ENCODE measurements around the gene UBAP1L. TPM values are rescaled to one million over a fixed set of nuclear protein-coding genes. Genes with fewer than 3 reads are reported as not detected.
"Not testable (repeated sequence)": the region's sequence is repeated elsewhere in the genome, so short reads cannot be mapped to it uniquely, and the experiment has no call there.

The UBAP1L gene
- total and polyA plus RNA-seq, 10 donors = 2.5 to 11.2 (median 7.0) TPM

DNA sequence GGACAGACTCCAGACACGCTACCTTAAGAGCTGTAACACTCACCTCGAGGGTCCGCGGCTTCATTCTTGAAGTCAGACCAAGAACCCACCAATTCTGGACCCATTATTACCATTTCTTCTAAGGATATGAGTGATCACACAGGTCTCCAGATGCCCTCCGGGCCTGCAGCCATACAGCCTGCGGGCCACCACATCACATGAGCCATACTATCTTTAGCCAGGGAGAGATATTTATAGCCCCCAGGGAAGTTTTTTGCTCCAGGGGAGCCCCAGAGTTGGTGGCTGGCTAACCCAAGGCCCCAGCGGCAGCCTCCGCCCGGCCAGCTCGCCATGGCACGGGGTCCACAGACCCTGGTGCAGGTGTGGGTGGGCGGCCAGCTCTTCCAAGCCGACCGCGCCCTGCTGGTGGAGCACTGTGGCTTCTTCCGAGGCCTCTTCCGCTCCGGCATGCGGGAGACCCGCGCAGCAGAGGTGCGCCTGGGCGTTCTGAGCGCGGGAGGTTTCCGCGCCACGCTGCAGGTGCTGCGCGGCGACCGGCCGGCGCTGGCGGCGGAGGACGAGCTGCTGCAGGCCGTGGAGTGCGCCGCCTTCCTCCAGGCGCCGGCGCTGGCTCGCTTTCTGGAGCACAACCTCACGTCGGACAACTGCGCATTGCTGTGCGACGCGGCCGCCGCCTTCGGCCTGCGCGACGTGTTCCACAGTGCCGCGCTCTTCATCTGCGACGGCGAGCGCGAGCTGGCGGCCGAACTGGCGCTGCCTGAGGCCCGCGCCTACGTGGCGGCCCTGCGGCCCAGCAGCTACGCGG, 38.3 kb downstream of the UBAP1L start, which contains the start of gene KBTBD13:
KBTBD13 (plus strand) TSS at position 261 of the 805 bp plus-strand sequence; CDS start at position 331, 70 bp downstream.
- peaks cover 0 to 43% (median 17%) of the 10 kb centered on the region in 7 donors for H3K27me3 ChIP-seq (replicated peaks in 1 of 7)
- DNase-seq = no peak
- no peaks in the 10 kb centered on the region for H3K36me3 ChIP-seq
- peak within 1 kb of the TSS in 1 of 8 donors; percentile 38 for H3K4me3 ChIP-seq
- peaks cover 3 to 22% (median 10%) of the 10 kb centered on the region in 6 donors for H3K4me1 ChIP-seq
- H3K9me3 ChIP-seq = no peaks in the 10 kb centered on the region
- H3K27ac ChIP-seq = no peak within 1 kb of the TSS
- TF ChIP-seq POLR2A (IDR thresholded peaks at IDR 0.05) (no peak), POLR2AphosphoS5 (IDR thresholded peaks at IDR 0.05) (no peak)
- TF ChIP-seq, protein P1, sequence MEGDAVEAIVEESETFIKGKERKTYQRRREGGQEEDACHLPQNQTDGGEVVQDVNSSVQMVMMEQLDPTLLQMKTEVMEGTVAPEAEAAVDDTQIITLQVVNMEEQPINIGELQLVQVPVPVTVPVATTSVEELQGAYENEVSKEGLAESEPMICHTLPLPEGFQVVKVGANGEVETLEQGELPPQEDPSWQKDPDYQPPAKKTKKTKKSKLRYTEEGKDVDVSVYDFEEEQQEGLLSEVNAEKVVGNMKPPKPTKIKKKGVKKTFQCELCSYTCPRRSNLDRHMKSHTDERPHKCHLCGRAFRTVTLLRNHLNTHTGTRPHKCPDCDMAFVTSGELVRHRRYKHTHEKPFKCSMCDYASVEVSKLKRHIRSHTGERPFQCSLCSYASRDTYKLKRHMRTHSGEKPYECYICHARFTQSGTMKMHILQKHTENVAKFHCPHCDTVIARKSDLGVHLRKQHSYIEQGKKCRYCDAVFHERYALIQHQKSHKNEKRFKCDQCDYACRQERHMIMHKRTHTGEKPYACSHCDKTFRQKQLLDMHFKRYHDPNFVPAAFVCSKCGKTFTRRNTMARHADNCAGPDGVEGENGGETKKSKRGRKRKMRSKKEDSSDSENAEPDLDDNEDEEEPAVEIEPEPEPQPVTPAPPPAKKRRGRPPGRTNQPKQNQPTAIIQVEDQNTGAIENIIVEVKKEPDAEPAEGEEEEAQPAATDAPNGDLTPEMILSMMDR (IDR thresholded peaks at IDR 0.05 in 8 of 11, conservative IDR thresholded peaks at IDR 0.05 in 3 of 11) = no peak
- WGBS, 5 donors = 80 to 90% (median 86%) methylated on average over 51 to 73 of the region's 73 CpGs
- intact Hi-C loops (cut with DNase I; ENCODE audit: low total_unique reads) = no loop called here

DNA sequence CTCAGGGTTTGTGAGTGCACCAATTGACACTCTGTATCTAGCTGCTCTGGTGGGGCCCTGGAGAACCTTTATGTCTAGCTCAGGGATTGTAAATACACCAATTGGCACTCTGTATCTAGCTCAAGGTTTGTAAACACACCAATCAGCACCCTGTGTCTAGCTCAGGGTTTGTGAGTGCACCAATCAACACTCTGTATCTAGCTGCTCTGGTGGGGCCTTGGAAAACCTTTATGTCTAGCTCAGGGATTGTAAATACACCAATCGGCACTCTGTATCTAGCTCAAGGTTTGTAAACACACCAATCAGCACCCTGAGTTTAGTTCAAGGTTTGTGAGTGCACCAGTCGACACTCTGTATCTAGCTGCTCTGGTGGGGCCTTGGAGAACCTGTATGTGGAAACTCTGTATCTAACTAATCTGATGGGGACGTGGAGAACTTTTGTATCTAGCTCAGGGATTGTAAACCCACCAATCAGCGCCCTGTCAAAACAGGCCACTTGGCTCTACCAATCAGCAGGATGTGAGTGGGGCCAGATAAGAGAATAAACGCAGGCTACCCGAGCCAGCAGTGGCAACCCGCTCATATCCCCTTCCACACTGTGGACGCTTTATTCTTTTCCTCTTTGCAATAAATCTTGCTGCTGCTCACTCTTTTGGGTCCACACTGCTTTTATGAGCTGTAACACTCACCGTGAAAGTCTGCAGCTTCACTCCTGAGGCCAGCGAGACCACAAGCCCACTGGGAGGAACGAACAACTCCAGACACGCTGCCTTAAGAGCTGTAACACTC, 39.2 kb downstream of the UBAP1L start:
- DNase-seq; intact Hi-C loops (cut with DNase I; ENCODE audit: low total_unique reads); H3K36me3 ChIP-seq; H3K4me3 ChIP-seq; H3K27ac ChIP-seq; H3K9me3 ChIP-seq: not testable (repeated sequence)
- WGBS, 5 donors = 40 to 61% (median 53%) methylated on average over 12 of the region's 12 CpGs
- peaks cover 0 to 42% (median 17%) of the 10 kb centered on the region in 7 donors for H3K27me3 ChIP-seq (replicated peaks in 1 of 7)
- peaks cover 3 to 26% (median 6%) of the 10 kb centered on the region in 6 donors for H3K4me1 ChIP-seq

DNA sequence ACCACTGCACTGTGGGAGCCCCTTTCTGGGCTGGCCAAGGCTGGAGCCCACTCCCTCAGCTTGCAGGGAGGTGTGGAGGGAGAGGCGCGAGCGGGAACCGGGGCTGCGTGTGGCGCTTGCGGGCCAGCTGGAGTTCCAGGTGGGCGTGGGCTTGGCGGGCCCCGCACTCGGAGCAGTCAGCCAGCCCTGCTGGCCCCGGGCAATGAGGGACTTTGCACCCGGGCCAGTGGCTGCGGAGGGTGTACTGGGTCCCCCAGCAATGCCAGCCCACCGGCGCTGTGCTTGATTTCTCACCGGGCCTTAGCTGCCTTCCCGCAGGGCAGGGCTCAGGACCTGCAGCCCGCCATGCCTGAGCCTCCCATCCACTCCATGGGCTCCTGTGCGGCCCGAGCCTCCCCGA, 40.1 kb downstream of the UBAP1L start:
- H3K4me1 ChIP-seq = peaks cover 3 to 26% (median 6%) of the 10 kb centered on the region in 6 donors

DNA sequence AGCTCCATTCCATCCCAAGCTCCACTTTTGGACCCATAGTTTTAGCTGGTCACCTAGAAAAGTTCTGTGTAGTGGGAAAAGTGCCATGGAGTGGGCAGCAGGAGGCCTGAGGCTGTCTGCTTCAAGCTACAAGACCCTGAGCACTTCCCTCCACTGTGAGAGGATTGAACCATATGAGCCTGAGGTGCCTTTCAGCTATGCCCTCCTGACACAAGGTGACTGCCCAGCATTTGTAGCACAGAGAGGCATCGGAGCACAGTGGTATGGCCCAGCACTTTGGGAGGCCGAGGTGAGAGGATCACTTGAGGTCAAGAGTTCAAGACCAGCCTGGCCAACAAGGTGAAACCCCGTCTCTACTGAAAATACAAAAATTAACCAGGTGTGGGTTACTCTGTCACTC, 42.4 kb downstream of the UBAP1L start:
- no peaks in the 10 kb centered on the region for H3K36me3 ChIP-seq
- peak overlapping the region in 2 of 8 donors; percentile 11 to 47 for H3K27ac ChIP-seq
- DNase-seq = no peak
- H3K4me1 ChIP-seq = peaks cover 0 to 27% (median 4%) of the 10 kb centered on the region in 6 donors
- H3K4me3 ChIP-seq = no peak overlapping the region
- WGBS, 5 donors = 75 to 90% (median 80%) methylated on average over 3 of the region's 3 CpGs
- intact Hi-C loops (cut with DNase I; ENCODE audit: low total_unique reads) = no loop called here
- H3K9me3 ChIP-seq = no peaks in the 10 kb centered on the region
- TF ChIP-seq POLR2AphosphoS5 (IDR thresholded peaks at IDR 0.05) = no peak
- TF ChIP-seq, protein P1 (IDR thresholded peaks at IDR 0.05 in 8 of 11, conservative IDR thresholded peaks at IDR 0.05 in 3 of 11) = no peak
- no peak for TF ChIP-seq POLR2A (IDR thresholded peaks at IDR 0.05)
- H3K27me3 ChIP-seq (replicated peaks in 1 of 7) = peaks cover 0 to 39% (median 17%) of the 10 kb centered on the region in 7 donors

More for the DNA sequence above, 40.1 kb downstream of the UBAP1L start:
- H3K4me3 ChIP-seq; DNase-seq; H3K36me3 ChIP-seq; intact Hi-C loops (cut with DNase I; ENCODE audit: low total_unique reads); H3K27ac ChIP-seq; H3K9me3 ChIP-seq: not testable (repeated sequence)
- H3K27me3 ChIP-seq (replicated peaks in 1 of 7) = peaks cover 0 to 42% (median 17%) of the 10 kb centered on the region in 7 donors
- WGBS, 5 donors = 93 to 99% (median 95%) methylated on average over 15 to 22 of the region's 22 CpGs; no CpG with 5 or more reads in 2 of the 5 donors
